GM12891 (cell line): ENCODE data around the gene RAB3C.

Experiments used
- DNase-seq: peaks from one replicate; pipeline ENCODE4 v3.0.0; 2011; ENCODE audit warnings: low spot score; ENCODE audit not compliant: insufficient read length
- FAIRE-seq: peaks from 2 replicates; lab custom pipeline; 2011; peaks lifted over from hg19 to GRCh38; lab: Jason Lieb, UNC
- PAX5 ChIP-seq: IDR thresholded peaks from 2 replicates; pipeline ENCODE4 v1.6.1; 2011; ENCODE audit warnings: low read length, moderate library complexity, mild to moderate bottlenecking; ENCODE audit not compliant: insufficient read depth, severe bottlenecking
- POLR2A ChIP-seq: IDR thresholded peaks from 2 replicates; pipeline ENCODE4 v1.6.1; 2011; ENCODE audit warnings: low read depth, low read length, control low read depth
- POLR2AphosphoS5 ChIP-seq: IDR thresholded peaks from 2 replicates; pipeline ENCODE4 v1.6.1; 2011; ENCODE audit warnings: low read depth, low read length, control low read depth
- POU2F2 ChIP-seq: IDR thresholded peaks from 2 replicates; pipeline ENCODE4 v1.6.1; 2011; ENCODE audit warnings: low read depth, mild to moderate bottlenecking, control low read depth, low read length, moderate library complexity
- SPI1 ChIP-seq: IDR thresholded peaks from 2 replicates; pipeline ENCODE4 v1.6.1; 2011; ENCODE audit warnings: low read depth, low read length, control low read depth
- TAF1 ChIP-seq: IDR thresholded peaks from 2 replicates; pipeline ENCODE4 v1.6.1; 2011; ENCODE audit warnings: low read depth, low read length, control low read depth

Gene RAB3C

DNA sequence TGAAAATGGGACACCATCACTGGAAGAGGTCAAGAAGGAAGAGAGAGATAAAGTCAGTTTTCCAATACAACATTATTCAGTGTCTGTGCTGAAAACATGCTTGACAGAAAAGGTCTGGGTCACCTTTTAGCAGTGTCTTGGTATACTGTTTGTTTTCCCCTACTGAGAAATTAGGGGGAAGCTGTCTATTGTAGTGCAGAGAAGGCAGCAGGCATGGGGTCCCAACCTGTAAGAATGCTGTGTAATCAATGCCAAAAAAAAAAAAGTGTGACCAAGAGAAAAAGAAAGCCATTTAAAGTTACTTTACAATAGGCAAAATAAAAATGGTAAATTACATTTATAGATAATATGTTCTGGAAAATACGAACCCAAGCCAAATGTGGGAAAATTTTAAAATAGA lies 139.3 kb downstream of the RAB3C start:
- no peak for TF ChIP-seq TAF1
- TF ChIP-seq POU2F2, result no peak
- no peak for TF ChIP-seq POLR2AphosphoS5
- no peak for TF ChIP-seq PAX5
- TF ChIP-seq SPI1, result no peak
- no peak for TF ChIP-seq POLR2A
- DNase-seq, result no peak
- FAIRE-seq, result no peak

DNA sequence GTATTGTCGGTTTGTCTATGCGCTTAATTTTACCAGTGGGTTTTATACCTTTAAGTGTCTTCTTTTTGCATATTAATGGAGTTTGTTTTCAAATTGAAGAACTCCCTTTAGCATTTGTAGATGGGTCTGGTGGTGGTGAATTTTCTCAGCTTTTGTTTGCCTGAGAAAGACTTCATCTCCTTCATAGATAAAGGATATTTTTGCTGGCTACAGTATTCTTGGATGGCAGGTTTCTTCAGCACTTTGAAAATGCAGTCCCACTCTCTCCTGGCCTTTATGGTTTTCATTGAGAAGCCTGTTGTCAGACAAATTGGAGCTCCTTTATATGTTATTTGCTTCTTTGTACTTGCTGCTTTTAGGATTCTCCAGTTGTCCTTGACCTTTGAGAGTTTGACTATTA lies 142.1 kb downstream of the RAB3C start:
- FAIRE-seq (no peak), DNase-seq (no peak)
- TF ChIP-seq PAX5, result no peak
- TF ChIP-seq POU2F2, result no peak
- no peak for TF ChIP-seq SPI1
- TF ChIP-seq POLR2AphosphoS5, result no peak
- TF ChIP-seq POLR2A, result no peak
- TF ChIP-seq TAF1, result no peak

DNA sequence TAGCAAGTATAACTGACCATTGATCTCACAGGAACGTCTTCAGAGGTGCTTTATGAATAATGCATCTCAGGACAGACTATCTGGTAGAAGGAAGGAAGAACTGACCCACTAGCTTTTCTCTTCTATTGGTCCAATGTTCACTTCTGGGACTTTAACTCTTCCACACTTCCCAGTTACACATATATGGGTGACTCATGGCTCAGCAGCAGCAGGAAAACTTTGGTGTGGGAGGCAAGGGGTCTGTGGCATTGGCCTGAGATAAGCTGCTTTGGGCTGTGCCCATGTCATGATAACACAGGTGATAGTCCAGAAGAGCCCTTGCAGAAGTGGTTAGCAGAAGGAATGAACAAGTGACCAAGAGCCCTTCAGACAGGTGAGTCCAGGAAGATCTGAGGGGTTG lies 148.8 kb downstream of the RAB3C start:
- DNase-seq (no peak), FAIRE-seq (no peak)
- TF ChIP-seq POU2F2 (no peak), PAX5 (no peak), SPI1 (no peak), POLR2AphosphoS5 (no peak), TAF1 (no peak), POLR2A (no peak)

DNA sequence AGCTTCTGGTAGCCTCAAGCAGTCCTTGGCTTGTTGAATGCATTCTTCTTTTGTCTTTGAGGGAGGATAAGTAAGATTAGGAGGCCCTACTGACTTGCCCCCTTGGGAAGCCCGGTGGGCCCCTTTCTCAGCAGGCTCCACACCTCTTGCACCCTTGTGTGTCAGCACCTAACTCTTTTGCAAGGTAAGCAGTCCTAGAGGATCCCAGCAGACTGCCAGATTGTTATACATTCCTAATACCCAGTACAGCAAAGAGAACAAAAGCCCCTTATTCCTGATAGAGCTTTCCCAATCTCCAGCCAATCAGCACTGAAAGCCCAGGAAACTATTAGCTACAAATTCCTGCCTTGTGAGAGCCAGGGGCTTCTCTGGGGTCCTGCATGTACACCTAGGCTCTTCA lies 152.8 kb downstream of the RAB3C start:
- FAIRE-seq (no peak), DNase-seq (no peak)
- TF ChIP-seq PAX5 (no peak), POLR2AphosphoS5 (no peak), SPI1 (no peak), TAF1 (no peak), POU2F2 (no peak), POLR2A (no peak)

DNA sequence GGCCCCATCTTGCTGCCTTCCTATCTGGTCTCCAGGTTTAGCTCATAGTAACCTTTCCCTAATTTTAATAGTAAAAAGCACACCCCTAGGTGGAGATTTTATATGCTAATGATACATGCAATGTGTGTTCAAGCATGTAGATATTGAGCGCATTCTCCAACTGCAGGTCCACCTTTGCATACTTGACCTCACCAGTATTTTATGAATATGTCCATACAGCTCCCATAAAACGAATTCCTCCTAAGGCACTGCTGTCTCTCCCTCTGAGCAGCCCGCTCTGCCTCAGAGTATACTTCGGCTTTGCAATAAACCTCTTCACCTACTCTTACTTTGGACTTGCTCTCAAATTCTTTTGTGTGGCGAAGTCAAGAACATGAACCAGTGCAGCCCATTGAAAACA lies 153.3 kb downstream of the RAB3C start:
- FAIRE-seq (no peak), DNase-seq (no peak)
- TF ChIP-seq POLR2AphosphoS5, result no peak
- no peak for TF ChIP-seq PAX5
- no peak for TF ChIP-seq POU2F2
- TF ChIP-seq TAF1, result no peak
- no peak for TF ChIP-seq POLR2A
- no peak for TF ChIP-seq SPI1

DNA sequence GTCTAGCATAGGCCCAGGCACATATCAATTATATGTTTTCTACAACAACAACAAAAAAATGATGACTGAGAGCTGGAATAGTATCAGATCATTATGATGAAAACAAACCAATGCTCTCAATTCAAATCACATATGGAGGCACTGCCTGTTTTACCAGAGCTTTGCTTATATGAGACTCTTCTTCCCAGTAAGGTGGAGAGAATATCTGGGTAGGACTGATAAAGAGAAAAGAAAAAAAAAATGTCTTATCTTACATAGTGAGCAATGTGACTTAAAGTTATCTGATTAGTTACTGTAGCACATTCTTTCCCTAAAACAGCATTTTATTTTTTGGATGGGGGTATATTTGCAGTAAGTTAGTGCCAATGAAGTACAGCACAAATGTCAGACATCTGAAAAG lies 154.8 kb downstream of the RAB3C start:
- FAIRE-seq, result no peak
- DNase-seq, result no peak
- TF ChIP-seq POLR2AphosphoS5 (no peak), TAF1 (no peak), POLR2A (no peak), SPI1 (no peak), POU2F2 (no peak), PAX5 (no peak)

DNA sequence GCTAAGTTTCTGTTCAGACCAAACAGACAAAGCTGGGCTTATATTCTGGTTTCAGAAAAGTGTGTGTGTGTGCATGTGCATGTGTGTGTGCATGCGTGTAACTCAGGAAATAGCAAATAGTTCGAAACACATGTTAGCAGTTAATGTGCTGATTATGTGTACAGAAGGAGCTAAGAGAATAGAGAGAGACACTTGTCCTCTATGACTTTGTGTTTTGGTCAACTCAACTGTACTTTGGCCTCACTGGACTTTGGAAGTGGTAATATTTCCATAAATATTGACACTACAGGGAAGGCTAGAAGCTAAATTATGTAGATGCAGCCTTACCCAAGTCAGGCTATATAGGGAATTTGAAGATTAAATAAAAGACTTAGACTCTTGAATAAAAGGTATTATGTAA lies 155.5 kb downstream of the RAB3C start:
- TF ChIP-seq POLR2A (no peak), PAX5 (no peak), POU2F2 (no peak), TAF1 (no peak), SPI1 (no peak), POLR2AphosphoS5 (no peak)
- FAIRE-seq (no peak), DNase-seq (no peak)

DNA sequence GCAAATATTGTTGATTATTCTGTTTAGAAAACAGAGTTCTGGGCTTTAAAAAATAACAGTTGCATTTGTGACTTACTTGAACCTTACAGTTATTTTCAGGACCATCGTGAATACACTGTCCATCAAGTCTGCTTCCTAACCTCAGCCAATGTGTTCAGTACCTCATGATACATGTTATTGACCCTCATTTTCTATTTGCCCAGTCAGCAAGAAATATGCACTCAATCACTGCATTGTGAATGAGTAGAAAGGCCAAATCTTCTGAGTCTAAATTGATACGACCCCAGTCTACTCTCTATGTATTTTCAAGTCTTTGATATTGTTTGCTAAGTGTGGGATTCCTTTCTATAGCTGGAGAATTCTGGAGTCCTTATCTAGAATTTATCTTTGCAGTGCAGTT lies 156.2 kb downstream of the RAB3C start:
- DNase-seq, result no peak
- TF ChIP-seq SPI1 (no peak), POLR2A (no peak), POLR2AphosphoS5 (no peak), TAF1 (no peak), PAX5 (no peak), POU2F2 (no peak)

DNA sequence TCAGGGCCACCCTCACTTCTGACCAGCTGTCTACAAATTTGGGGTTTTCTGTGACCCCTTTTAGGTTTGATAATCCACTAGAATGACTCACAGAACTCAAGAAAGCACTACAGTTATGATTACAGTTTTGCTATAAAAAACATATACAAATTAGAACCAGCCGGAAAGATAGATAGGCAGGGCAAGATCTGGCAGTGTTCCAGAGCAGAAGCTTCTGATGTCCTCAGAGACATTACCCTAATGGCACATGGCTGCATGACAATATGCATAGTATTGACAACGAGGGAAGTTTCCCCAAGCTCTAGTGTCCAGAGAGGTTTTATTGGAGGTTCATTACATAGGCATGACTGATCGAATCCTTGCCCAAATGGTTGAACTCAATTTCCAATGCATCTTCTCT lies 158.1 kb downstream of the RAB3C start:
- DNase-seq (no peak), FAIRE-seq (no peak)
- TF ChIP-seq TAF1 (no peak), PAX5 (no peak), POLR2AphosphoS5 (no peak), POU2F2 (no peak), SPI1 (no peak), POLR2A (no peak)

More for the DNA sequence above, 156.2 kb downstream of the RAB3C start:
- FAIRE-seq, result no peak

DNA sequence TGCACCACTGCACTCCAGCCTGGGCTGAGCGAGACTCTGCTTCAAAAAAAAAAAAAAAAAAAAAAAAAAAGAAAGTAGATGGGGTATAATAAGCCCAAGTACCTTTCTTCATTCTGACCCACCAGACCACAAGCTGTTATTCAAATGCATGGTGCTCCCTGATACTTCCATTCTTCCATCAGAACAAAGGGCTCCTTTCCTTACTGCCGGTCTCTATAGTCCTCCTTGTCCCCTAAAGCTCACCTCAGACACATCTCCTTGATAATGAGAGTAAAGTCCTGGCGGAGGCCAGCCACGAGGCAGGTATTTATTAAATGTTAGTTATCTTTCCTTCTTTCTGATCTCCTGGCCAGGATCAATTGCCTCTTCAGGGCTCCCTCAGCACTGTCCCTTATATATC lies 162.5 kb downstream of the RAB3C start:
- no peak for FAIRE-seq
- DNase-seq, result no peak
- TF ChIP-seq PAX5, result no peak
- no peak for TF ChIP-seq POLR2AphosphoS5
- no peak for TF ChIP-seq TAF1
- no peak for TF ChIP-seq POLR2A
- no peak for TF ChIP-seq POU2F2
- TF ChIP-seq SPI1, result no peak
